Activated CD8-positive, alpha-beta memory T cell treated with anti-CD3 and anti-CD28 coated beads for 4 hours (primary cell): Measurements from ENCODE around the gene HAND1.

Source experiments
- DNase-seq, 2 donors: peaks; one replicate each; pipeline ENCODE4 v3.0.0-alpha.2; 2020; ENCODE audit warnings: low read depth in 2 of 2

Gene HAND1

DNA sequence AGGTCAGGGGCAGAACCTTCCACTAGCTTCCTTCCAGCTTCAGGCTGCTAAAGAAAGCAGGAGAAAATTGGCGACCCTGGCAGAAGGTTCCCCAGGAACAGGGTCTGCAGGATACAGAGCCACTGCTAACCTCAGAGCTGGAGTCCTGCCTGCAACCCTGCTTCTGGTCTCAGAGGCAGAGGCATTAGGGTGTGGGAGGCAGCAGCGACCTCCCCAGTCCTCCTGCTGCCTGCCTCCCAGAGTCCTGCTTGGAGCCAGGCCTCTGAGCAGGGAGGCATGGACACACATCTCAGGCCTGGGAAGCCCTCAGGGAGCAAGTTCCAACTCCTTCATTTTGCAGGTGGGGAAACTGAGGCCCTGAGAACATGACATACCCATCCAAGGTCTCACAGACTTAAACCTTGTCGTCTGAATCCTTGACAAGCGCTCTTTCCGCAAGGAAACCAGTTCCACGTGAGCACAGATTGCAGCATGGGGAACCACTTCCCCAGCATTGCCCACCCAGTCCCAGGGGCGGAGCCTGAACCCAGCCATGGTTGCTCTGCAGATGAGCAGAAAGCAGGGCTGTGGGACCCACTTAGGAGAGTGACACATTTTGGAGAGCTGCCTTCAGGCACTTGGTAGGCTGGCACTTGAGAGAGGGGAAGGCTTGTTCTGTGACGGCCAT is 28.2 kb upstream of the HAND1 start:
- DNase-seq = no peak

DNA sequence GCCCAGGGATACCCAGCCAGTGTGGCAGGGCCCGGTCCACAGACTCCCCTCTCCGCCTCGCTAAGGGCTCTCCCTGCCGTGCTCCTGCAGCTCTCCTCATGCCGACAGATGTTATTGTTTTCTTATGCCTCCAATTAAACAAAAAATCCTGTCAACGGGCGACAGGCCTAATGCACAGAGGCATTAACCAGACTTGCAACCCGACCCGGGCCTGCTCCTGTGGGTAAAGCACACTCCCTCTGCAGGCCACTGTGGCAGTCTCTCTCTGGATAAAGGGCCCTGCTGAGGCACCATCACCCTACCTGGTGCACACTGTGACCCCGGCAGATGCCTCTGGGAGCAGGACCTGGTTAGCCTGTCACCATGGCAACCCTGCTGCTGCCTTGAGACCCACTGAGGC is 27.5 kb upstream of the HAND1 start:
- DNase-seq = no peak

DNA sequence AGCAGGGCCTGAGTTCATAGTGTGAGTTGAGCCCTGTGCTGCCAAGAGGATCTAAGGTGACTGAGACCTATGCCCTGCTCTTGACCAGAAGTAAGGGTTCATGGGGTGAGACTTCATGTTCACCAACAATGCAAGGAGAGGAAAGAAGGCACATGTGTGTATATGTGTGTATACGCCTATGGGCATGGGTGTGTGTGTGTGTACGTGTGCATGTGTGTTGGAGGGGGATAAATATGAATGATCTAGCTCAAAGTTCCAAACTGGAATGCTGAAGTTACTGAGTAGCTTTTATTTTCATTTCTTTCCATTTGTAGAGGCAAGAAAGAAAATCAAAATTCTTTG is 25.6 kb upstream of the HAND1 start:
- DNase-seq = no peak

GRCh38 chr5:154502180-154502579 is 24.2 kb upstream of the HAND1 start:
- DNase-seq = no peak

DNA sequence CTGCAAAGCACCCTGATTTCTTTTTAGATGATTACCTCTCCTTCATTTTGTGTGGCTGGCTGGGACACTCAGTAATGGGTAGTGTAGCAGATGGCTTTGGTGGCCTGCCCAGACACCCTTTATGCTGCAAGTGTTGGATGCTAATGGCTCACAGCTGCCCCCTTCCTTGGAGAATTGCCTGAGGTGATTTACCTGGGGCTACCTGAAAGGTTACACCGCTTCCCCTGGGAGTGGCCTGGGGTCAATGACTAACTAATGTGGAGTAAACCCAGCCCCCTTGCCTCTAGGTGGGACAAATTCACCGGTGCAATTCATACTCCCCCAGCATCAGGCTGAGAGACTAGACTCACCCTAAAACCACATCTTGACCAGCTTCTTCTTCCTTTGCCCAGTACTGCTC is 23.5 kb upstream of the HAND1 start:
- no peak for DNase-seq

DNA sequence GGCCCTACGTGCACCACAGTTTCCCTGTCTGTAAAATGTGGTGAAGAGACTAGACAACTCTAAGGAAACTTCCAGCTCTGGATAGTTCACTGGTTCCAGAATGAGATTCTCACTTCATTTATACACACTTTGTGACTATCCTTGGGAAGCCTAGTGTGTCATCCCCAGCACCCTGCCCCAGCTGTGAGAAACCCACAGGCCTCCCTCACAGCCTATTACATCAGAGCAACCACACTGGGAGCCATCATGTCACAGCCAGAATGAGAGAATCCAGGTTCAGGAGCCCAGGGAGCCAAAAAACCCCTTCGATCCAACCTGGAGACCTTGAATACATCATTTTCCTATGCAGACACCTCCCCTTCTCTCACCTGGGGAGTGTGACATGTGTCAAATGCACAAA is 21.0 kb upstream of the HAND1 start:
- DNase-seq = no peak

DNA sequence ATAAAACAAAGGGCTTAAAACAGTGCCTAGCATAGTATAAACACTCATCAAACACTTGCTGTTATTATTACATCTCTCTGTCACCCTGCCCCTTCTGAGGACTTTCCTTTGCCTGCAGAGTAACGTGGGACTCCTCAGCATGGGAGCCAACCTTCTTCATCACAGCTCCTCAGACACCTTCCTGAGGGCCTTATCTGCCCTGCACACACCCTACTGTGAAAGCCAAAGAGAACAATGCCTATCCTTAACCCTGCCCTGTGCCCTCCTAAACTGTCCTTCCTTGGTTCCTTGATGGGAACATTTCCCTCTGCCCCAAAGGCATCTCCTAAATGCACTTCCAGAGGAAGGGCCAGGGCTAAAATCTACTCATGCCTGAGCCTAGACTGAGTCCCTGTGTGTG is 20.6 kb upstream of the HAND1 start:
- no peak for DNase-seq

DNA sequence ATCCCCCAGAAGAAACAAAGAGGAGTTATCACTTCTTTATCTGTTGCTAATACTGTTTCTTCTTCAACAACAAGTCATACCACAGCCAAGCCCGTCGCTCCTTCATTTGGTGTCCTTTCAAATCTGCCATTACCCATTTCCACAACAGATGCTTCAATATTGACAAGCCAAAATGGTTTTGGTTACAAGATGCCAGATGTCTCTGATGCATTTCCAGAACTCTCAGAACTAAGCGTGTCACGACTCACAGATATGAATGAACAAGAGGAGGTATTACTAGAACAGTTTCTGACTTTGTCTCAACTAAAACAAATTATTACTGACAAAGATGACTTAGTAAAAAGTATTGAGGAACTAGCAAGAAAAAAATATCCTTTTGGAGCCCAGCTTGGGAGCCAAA is 16.0 kb upstream of the HAND1 start:
- DNase-seq = no peak

DNA sequence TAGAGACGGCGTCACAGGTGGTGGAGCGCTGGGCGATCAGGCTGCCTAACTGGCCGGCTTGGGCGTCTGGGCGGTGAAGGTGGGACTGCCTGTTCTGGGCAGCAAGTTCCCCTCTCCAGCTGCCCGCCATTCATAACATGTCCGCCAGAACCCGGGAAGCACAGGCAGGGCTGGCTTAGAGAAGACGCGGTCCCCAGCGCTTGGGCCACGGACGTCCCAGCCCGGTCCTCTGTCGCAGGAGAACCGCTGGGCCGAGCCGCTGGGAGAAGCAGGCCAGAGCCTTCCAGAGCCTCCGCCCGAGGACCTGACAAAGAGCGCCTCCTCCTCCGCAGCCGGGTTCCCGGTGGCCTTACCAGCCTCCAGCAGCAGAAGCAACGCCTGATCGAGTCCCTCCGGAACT is 15.2 kb upstream of the HAND1 start:
- DNase-seq = no peak

- DNase-seq = no peak
Measured at GRCh38 chr5:154491941-154492340, 13.9 kb upstream of the HAND1 start.

GRCh38 chr5:154487541-154487940 is 9.5 kb upstream of the HAND1 start:
- no peak for DNase-seq

GRCh38 chr5:154486427-154486866 is 8.4 kb upstream of the HAND1 start:
- no peak for DNase-seq

DNA sequence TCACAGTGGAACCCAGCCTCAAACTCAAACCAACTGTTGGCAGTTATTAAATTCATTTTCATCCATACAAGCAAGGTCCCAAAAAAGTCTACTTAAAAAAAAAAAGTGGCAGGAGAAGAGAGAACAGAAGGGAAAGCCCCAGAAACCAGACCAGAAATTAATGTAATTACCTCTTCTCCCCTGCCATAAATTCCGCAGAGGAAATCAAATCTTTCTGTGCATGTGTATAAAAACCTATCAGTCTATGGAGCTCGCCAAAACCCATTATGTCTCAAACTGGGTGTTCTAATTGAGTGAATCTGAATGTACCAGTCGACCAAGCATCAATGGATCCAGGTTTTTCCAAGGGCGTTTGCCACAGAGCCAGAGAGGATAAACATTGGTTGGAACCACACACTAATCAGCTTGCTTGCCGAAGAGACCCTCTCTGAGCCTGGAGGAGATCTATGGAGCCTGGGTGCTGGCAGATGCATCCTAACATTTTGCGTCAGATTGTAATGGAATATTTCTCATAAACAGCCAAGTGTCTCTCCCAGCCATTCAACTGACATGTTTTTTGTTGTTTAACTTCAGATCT is 7.9 kb upstream of the HAND1 start:
- DNase-seq = no peak

- no peak for DNase-seq
Measured at GRCh38 chr5:154485096-154485491, 7.1 kb upstream of the HAND1 start.

DNA sequence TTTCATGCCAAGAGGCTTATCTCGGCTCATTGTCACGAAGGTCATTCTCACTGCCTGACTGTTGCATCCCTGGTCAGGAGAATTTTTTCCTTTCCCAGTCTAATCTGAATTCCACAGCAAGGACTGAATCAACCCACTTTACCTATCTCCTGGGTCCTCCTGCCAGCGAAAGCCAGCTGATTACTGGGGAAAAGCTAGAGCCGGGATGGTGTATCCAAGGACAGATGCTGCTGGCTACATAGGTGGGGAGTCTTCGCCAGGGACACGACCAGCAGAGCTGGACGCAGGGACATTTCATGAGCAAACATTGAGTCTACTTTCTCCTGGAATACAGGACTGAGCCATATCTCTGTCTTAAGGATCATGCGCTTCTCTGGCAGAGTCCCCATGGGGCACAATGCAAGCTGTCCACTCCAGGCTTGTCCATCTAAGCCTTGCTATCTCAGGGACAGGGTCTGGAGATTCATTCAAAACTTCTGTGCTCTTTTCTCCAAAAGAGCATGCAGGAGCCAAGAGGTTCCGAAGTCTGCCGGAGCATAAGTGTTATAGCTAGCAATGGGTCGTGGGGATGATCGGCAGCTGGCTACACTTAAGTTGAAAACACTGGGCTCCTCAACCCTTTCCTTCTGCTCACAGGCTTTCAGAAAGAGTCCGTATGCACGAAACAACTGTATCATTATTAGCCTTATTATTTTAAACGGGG is 6.5 kb upstream of the HAND1 start:
- DNase-seq = no peak

GRCh38 chr5:154483654-154484392 is 5.8 kb upstream of the HAND1 start:
- DNase-seq = no peak

DNA sequence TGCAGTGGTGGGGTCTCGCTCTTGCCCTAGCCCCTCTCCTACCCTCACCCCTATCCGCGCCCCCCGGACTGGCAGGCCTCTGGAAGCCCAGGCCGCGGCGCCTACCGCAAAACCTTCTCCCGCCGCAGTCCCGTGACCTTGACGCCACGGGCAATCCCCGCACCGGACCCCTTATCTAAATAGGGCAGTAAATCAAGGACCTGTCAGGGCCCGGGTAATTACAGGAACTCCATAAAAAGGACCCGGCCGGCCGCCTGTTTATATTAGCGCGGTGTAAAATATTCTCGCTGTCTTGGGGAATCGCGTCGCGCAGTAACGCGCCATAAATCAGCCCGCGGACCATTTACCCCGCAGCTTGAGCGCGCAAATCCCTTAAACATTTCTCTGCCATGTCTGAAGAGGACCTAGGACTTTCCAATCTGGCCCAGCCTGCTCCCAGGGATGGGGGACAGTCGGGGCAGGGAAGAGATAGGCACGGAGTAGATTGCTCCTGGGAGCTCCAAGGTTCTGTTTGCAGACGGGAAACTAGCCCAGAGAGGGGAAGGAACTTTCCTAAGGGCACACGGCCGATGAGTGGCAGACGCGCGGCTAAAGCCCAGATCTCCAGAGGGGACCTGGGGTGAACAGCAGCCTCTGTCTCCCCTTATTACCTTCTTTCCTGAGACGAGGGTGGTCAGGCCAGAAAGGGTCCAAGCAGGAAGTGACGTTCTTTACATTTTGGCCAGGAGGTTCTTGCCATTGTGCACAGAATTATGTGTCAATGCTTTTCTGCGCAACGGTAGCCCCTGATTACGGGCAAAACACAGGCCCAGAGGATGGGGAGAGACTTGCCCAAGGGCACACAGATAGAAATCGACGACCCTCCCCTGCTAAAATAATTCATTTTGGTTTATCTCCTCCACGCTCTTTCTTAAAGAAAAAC is 4.8 kb upstream of the HAND1 start:
- no peak for DNase-seq

GRCh38 chr5:154481584-154482381 is 3.8 kb upstream of the HAND1 start:
- DNase-seq = no peak

- DNase-seq = no peak
Measured at GRCh38 chr5:154480847-154481246, 2.8 kb upstream of the HAND1 start.

DNA sequence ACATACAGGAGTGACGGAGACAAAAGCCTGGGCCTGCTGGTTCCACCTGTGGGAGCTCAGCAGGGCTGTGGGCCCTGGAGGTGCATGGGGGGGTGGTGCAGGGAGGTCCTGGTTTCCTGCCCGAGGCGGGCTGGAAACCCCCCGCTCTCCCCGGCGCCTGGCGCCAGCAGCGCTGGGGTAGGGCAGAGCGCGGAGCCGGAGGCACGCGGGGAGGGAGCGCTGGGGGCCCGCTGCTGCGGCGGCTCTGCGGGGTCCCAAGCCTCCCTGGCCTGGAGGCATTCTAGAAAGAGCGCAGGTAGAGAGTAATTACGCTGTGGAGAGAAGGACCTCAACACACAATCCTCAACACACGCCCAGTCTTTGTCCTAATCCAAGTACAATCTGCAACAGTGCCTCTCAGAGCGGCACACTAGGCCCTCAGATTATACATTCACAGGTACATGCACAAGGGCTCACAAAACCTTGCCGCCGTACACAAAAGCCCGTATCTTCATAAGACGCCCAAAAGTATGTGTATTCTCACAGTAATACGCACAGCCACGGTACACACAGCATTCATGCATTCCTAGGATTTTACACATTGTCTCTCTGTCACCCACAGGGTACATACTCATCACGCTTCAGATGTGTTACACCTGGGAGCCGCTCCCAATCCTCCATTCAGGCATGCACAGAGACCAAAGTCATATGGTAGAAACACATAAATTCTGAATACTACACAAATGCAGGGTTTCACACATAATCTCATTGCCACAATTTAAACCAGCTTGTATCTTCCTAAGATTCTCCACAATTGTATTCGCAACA is 2.1 kb upstream of the HAND1 start:
- no peak for DNase-seq
